Measurements from ENCODE around the gene FAM200B. TPM values are rescaled to one million over a fixed set of nuclear protein-coding genes. Genes with fewer than 3 reads are reported as not detected.
A peak's percentile ranks its signal among the peaks of the same experiment; 100 is the strongest.

Gene FAM200B
- 20.6 and 22.6 TPM in 2 replicates for total RNA-seq

DNA sequence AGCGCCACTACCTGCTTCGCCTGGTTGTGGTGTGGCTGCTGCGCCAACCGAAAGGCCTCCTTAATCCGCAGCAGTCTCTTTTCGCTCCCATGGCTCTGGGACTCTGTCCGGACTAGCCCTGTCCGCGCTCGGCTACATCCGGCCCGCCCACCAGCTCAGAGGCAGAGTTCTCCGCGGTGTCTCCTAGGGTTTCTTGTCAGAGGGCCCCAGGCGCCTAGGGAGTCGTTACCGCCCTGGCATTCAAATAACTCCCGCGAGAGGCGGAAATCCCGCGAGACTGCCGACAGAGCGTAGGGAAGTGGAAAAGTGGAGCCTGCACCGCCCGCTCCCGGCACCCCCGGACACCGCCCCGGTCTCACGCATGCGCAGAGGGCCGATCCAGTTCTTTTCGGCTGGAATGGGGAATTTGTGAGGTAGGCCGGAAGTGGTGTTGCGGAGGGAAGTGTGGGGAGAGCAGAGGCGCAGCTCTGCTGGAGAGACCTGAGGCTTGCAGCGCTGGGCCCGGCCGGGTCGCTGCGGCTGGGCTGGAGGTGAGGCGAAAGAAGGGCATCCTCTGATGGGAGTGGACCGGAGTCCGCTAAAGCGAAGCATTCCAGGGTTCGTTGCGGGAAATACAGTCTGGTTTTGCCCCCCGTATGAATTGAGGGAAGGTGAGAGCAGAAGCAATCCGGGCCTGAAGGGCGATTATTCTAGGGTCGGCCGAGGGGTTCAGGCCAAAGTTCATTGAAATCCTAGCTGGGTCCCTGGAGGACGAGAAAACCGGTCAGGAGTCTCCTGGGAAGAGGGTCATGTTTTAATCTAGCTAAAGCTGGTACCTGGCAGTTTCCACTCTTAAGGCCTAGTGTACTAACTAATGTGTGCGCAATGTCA is at the start of gene FAM200B:
FAM200B (plus strand) TSS at position 456 of the 870 bp plus-strand sequence. CDS start 5,151 bp downstream, outside the sequence.
- peak; percentile 93 for DNase-seq (ENCODE audit: low read depth)

DNA sequence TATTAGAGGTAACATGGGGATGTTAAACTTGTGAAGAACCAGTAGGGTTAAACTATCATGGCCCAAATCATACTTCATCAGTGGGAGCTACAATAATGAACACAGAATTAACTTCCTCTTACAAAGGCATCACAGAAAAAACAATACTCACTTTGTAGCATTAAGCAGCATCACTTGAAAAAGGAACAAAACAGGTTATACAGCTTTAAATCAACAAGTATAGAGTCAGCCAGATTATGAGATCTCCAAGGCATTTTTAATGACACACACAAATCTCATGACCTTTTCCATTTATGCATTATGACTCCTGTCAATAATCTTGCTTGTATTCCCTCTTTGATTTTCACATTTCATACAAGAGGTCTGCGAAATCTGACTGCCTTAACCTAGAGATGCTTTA is 44.8 kb upstream of the FAM200B start:
- no peak for DNase-seq (ENCODE audit: low read depth)

DNA sequence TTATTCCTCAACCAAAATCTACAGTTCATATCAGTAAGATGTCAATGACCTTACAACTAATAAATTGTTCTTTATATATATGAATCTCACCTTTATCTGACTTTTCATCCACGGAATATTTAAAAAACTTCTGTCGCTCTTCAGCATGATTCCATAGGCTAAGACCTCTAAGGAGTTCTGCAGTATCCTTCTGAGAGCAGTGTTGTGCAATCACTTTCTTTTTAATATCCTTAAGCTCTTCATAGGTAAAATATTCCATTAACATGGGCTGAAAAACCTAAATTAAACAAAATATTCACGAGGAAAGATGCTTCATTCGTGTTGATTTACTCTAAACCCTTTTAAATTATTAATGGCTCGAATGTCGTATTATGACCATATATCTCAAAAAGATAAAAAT is 43.2 kb upstream of the FAM200B start:
- no peak for DNase-seq (ENCODE audit: low read depth)

GRCh38 chr4:15648600-15648999 is 33.0 kb upstream of the FAM200B start:
- no peak for DNase-seq (ENCODE audit: low read depth)

- DNase-seq (ENCODE audit: low read depth) = peak; percentile 64
Measured at GRCh38 chr4:15649914-15650545, 31.6 kb upstream of the FAM200B start.

- DNase-seq (ENCODE audit: low read depth) = no peak
Measured at GRCh38 chr4:15651676-15652075, 30.0 kb upstream of the FAM200B start.

- DNase-seq (ENCODE audit: low read depth) = no peak
Measured at GRCh38 chr4:15652191-15652590, 29.4 kb upstream of the FAM200B start.

DNA sequence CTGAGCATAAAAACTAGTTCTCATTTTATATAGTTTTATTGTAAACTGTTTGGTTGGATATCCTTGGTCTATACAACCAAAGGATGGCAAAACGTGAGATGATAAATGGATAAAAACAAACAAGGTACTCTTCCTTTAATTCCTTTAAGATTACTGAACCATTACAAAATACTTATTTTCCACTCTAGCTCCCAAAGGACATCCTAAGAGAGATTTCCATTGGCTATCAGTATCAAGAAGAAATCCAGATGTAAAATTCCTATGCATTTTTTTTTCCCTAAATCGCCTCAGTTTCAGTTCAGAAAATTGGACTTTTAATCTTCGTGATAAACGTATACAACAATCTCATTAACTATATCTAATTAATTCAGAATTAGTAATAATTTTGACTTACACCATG is 28.8 kb upstream of the FAM200B start:
- DNase-seq (ENCODE audit: low read depth) = no peak

DNA sequence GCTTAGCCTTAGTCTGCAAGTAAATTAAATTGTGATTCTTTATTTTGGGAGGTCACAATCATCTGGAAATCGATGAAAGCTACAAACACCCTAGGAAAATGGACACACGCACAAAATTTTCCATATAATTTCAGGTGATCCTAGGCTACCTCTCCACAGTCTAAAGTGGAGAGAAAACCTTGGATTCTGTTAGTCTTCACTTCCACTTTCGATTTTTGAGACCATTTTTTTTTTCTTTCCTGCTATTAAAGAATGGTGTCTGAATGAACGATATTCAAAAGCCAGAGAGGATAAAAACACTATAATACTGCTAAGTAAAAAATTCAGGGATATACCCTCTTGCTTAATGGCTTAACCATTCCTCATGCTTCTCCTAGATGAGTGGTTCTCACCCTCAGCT is 28.2 kb upstream of the FAM200B start:
- DNase-seq (ENCODE audit: low read depth) = no peak

GRCh38 chr4:15653864-15654592 is 27.6 kb upstream of the FAM200B start:
- DNase-seq (ENCODE audit: low read depth) = peak; percentile 46

DNA sequence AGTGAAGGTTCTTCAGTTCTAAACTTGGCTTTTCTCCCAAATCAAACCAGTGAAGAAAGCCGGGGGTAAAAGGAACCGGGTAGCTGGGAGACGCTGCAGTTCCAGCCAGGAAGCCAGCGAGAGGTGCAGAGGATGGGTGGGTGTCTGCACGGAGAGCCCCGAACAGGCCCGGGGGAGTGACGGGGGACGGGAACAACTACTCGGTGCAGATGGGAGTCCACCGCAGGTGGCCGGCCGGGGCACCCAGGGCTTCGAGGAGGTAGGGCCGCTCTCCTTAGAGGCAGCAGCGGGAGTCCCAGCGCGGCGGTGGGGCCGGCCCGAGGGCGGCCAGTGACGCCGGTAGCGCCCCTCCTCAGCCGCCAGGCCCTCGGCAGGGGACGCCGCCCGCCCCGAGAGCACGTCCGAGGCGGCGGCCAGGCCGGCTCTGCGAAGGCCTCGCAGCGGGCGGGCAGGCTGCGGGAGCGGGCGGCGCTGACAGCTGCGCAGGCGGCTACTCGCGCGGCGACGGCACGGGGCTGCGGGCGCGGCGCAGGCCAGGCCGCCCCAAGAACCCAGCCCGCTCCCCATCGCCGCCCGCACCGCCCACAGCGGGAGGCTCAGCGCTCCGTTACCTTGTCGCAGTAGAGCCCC is 26.9 kb upstream of the FAM200B start:
- no peak for DNase-seq (ENCODE audit: low read depth)

- DNase-seq (ENCODE audit: low read depth) = no peak
Measured at GRCh38 chr4:15655223-15656037, 26.2 kb upstream of the FAM200B start, which contains the start of gene FBXL5. Gene FBXL5 (minus strand): TSS chr4:15655357. CDS start chr4:15655287, 70 bp downstream.

DNA sequence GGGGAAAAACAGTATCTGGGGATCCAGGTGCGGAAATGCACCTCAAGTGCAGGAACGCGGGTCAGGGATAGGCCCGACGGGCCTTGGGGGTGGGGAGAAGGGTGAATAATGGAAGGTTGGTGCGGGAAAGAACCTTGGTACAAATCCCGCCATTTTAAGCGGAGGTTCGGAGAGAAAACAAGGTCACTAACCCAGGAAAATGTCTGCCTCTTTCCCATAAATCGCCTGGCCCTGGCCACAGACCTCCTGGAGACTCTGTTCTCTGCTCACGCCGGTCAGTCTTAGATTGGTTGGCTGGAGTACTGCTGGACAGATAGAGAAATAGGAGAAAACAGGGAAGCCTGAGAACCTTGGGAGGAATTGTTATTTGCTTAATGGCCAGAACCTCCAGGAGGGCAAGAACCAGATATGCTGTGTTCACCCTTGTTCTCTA is 25.6 kb upstream of the FAM200B start:
- peak; percentile 57 for DNase-seq (ENCODE audit: low read depth)

- no peak for DNase-seq (ENCODE audit: low read depth)
Measured at GRCh38 chr4:15657366-15657765, 24.3 kb upstream of the FAM200B start.

DNA sequence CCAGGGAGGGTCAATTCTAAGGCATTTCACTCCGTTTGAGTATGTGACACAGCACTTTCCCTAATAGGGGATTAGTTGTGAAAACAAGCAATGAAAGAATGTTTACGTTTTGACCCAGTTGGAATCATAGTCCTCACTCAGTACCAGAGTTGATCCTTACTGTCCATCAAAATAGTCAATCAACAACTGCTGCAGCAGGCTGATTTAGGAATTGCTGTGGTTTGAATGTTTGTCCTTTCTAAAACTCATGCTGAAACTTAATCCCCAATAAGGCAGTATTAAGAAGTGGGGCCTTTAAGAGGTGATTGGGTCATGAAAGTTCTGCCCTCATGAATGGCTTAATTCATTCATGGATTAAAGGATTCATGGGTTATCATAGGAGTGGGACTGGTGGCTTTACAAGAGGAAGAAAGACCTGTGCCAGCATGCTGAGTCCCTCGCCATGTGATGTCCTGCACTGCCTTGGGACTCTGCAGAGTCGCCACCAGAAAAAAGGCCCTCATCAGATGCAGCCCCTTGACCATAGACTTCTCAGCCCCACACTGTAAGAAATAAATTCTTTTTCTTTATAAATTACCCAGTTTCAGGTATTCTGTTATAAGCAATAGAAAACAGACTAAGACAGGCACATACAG is 23.4 kb upstream of the FAM200B start:
- DNase-seq (ENCODE audit: low read depth) = no peak

GRCh38 chr4:15658781-15659180 is 22.8 kb upstream of the FAM200B start:
- no peak for DNase-seq (ENCODE audit: low read depth)

GRCh38 chr4:15659768-15660570 is 21.7 kb upstream of the FAM200B start:
- peak; percentile 88 for DNase-seq (ENCODE audit: low read depth)

DNA sequence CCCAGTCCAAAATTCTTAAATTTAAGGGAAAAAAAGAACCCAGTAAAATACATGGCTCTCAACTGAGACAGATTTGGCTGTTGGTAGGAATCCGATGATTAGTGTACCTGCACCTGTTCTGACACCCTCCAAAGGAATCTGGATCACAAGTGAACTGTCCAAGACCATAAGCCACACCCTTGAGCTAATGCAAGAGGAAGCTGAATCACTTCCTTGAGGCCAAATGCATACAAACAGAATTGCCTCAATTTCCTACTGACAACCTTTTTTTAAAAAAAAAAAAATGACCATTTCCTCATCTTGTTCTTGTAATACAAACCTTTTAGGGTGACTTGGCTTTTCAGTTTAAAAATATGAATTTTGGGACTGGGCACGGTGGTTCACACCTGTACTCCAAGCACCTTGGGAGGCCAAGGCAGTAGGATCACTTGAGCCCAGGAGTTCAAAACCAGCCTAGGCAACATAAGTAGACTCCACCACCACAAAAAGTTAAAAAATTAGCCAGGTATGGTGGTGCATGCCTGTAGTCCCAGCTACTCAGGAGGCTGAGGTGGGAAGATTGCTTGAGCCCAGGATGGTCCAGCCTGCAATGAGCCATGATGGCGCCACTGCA is 15.8 kb upstream of the FAM200B start:
- DNase-seq (ENCODE audit: low read depth) = peak; percentile 87

- DNase-seq (ENCODE audit: low read depth) = no peak
Measured at GRCh38 chr4:15667006-15667405, 14.6 kb upstream of the FAM200B start.
